Measurements from ENCODE around the gene AASDHPPT.

Gene AASDHPPT

DNA sequence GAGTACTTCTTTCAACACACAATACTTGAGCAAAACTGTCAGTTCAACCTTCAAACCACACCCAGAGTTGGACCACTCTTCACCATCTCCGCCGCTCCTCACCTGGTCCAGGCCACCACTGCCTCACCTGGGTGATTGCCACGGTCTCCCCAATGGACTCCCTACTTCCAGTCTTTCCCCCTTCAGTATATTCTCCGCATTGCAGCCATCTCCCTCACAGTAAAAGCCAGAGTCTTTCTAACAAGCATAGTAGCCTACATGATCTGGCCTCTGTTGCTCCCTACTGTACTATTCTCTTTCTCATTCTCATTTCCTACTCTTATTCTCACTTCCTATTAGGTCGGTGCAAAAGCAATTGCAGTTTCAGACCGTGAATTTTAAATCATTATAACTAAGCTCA, 28.5 kb downstream of the AASDHPPT start:
- no peaks in the 10 kb centered on the region for H4K20me1 ChIP-seq (ENCODE audit: low read depth, low read length)
- H3F3A ChIP-seq (ENCODE audit: insufficient read depth), result no peaks in the 10 kb centered on the region
- no peak overlapping the region for H2AFZ ChIP-seq (ENCODE audit: low read depth, low read length, severe bottlenecking)
- TF ChIP-seq EZH2phosphoT487 (conservative IDR thresholded peaks at IDR 0.05; ENCODE audit: low read length), result no peak
- no peak for TF ChIP-seq CTCF (IDR thresholded peaks at IDR 0.05; ENCODE audit: insufficient read depth, low read length, poor library complexity, severe bottlenecking)
- no peaks in the 10 kb centered on the region for H3K36me3 ChIP-seq (ENCODE audit: low read length)
- no peaks in the 10 kb centered on the region for H3K9me3 ChIP-seq (ENCODE audit: insufficient read depth, low read length)
- no peak overlapping the region for H3K4me3 ChIP-seq (ENCODE audit: insufficient read depth, low read length, poor library complexity, severe bottlenecking)
- H3K4me2 ChIP-seq (ENCODE audit: low read depth, low read length, poor library complexity, severe bottlenecking), result no peak overlapping the region
- H3K9me2 ChIP-seq (replicated peaks; ENCODE audit: insufficient read depth, low read length), result no peaks in the 10 kb centered on the region
- H3K9ac ChIP-seq (ENCODE audit: low read length), result no peak overlapping the region
- no peaks in the 10 kb centered on the region for H3K79me2 ChIP-seq (ENCODE audit: insufficient read depth, low read length)
- no peak overlapping the region for H3K27ac ChIP-seq (ENCODE audit: low read depth, low read length)
- no peaks in the 10 kb centered on the region for H3K27me3 ChIP-seq (ENCODE audit: low read length)

DNA sequence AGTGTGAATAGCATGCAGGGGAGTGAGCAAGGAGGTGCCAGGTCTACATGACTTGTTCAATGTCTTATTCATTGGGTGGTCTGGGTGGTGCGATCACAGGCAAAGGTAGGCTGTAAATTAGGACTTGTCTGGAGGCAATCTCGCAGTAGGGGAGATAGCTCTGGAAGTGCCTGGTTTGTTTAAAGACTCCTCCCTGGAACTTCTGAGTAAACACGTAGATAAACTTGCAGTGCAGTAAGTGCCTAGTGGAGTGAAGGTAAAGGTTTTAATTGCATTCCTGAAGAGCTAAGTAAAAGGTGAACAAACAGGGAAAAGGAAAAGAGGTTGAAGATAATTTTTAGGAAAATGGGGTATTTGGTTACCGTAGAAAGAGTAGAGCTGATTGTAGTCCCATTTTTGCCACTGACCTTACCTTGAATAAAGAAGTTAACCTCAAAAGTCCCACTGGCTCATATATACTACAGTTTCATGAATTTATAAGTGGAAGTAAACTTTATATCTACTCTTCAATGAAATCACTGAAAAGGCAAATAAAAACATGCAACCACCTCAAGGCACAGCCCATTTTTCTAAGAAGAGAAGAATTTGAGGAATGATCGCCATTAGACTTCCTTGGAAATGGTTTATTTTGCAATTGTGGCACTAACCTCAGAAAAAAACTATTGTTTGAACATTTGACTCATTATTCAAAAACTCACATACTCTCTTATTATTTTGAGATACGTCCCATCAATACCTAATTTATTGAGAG, 44.3 kb downstream of the AASDHPPT start:
- no peaks in the 10 kb centered on the region for H3K27me3 ChIP-seq (ENCODE audit: low read length)
- TF ChIP-seq EZH2phosphoT487 (conservative IDR thresholded peaks at IDR 0.05; ENCODE audit: low read length), result no peak
- TF ChIP-seq CTCF (IDR thresholded peaks at IDR 0.05; ENCODE audit: insufficient read depth, low read length, poor library complexity, severe bottlenecking), result no peak
- H2AFZ ChIP-seq (ENCODE audit: low read depth, low read length, severe bottlenecking), result no peak overlapping the region

GRCh38 chr11:106127604-106128003, 50.1 kb downstream of the AASDHPPT start:
- Histone ChIP-seq H4K20me1 (ENCODE audit: low read depth, low read length) (no peaks in the 10 kb centered on the region), H3K27me3 (ENCODE audit: low read length) (no peaks in the 10 kb centered on the region), H2AFZ (ENCODE audit: low read depth, low read length, severe bottlenecking) (no peak overlapping the region), H3K9me2 (replicated peaks; ENCODE audit: insufficient read depth, low read length) (no peaks in the 10 kb centered on the region), H3K4me2 (ENCODE audit: low read depth, low read length, poor library complexity, severe bottlenecking) (no peak overlapping the region), H3K4me3 (ENCODE audit: insufficient read depth, low read length, poor library complexity, severe bottlenecking) (no peak overlapping the region), H3K79me2 (ENCODE audit: insufficient read depth, low read length) (no peaks in the 10 kb centered on the region), H3F3A (ENCODE audit: insufficient read depth) (no peaks in the 10 kb centered on the region), H3K27ac (ENCODE audit: low read depth, low read length) (no peak overlapping the region), H3K9me3 (ENCODE audit: insufficient read depth, low read length) (no peaks in the 10 kb centered on the region), H3K9ac (ENCODE audit: low read length) (no peak overlapping the region), H3K36me3 (ENCODE audit: low read length) (no peaks in the 10 kb centered on the region)
- TF ChIP-seq CTCF (IDR thresholded peaks at IDR 0.05; ENCODE audit: insufficient read depth, low read length, poor library complexity, severe bottlenecking) (no peak), EZH2phosphoT487 (conservative IDR thresholded peaks at IDR 0.05; ENCODE audit: low read length) (no peak)

More for the DNA sequence above, 44.3 kb downstream of the AASDHPPT start:
- Histone ChIP-seq H3K9me2 (replicated peaks; ENCODE audit: insufficient read depth, low read length) (no peaks in the 10 kb centered on the region), H4K20me1 (ENCODE audit: low read depth, low read length) (no peaks in the 10 kb centered on the region), H3K9ac (ENCODE audit: low read length) (no peak overlapping the region), H3F3A (ENCODE audit: insufficient read depth) (no peaks in the 10 kb centered on the region), H3K36me3 (ENCODE audit: low read length) (no peaks in the 10 kb centered on the region), H3K79me2 (ENCODE audit: insufficient read depth, low read length) (no peaks in the 10 kb centered on the region), H3K4me2 (ENCODE audit: low read depth, low read length, poor library complexity, severe bottlenecking) (no peak overlapping the region), H3K27ac (ENCODE audit: low read depth, low read length) (no peak overlapping the region), H3K9me3 (ENCODE audit: insufficient read depth, low read length) (no peaks in the 10 kb centered on the region), H3K4me3 (ENCODE audit: insufficient read depth, low read length, poor library complexity, severe bottlenecking) (no peak overlapping the region)

All from SU-DHL-6 (cell line).